Measurements from ENCODE around the gene KRT4. TPM values are rescaled to one million over a fixed set of nuclear protein-coding genes. Genes with fewer than 3 reads are reported as not detected.

KRT4 gene
- total RNA-seq, 3 donors from 2014 or later (not counting 1 experiment from before 2014, with no cell fraction given): not detected

DNA sequence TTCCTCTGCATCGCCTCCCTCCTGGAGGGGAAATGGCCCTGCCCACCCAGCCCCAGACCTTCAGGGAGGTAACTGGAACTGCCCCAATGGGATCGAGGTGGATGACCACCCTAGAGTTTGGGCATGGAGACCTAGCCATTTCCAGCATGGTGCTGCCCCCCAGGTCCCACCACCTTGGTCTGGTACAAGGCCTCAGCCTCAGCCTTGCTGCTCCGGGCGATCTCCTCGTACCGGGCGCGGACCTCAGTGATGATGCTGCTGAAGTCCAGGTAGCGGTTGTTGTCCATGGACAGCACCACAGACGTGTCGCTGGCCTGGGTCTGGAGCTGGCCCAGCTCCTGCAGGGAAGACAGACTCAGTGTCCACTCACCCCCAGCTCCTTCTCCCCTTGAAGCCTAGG lies 30.5 kb upstream of the KRT4 start:
- Mint-ChIP-seq H3K4me3 (no peak overlapping the region), H3K36me3 (no peaks in the 10 kb centered on the region), H3K27me3 (ENCODE audit: low read depth in 2 of 2) (peaks cover 0 to 10% of the 10 kb centered on the region in 2 donors), H3K27ac (no peak overlapping the region), H3K9me3 (no peaks in the 10 kb centered on the region), H3K4me1 (peaks cover 5 to 10% of the 10 kb centered on the region in 2 donors)
- no peak for ATAC-seq
- H3K9me3 ChIP-seq (ENCODE audit: control insufficient read depth, insufficient read depth, low read length): no peaks in the 10 kb centered on the region
- WGBS (ENCODE audit: insufficient coverage): 92% methylated on average over 11 of the region's 11 CpGs
- no peaks in the 10 kb centered on the region for H3K36me3 ChIP-seq (ENCODE audit: control insufficient read depth, insufficient read depth, low read length)
- no peak overlapping the region for H3K27ac ChIP-seq (ENCODE audit: low read length)
- H3K27me3 ChIP-seq (ENCODE audit: control insufficient read depth, insufficient read depth, low read length): no peaks in the 10 kb centered on the region
- intact Hi-C loops (cut with micrococcal nuclease): no loop called here
- TF ChIP-seq, protein P1, sequence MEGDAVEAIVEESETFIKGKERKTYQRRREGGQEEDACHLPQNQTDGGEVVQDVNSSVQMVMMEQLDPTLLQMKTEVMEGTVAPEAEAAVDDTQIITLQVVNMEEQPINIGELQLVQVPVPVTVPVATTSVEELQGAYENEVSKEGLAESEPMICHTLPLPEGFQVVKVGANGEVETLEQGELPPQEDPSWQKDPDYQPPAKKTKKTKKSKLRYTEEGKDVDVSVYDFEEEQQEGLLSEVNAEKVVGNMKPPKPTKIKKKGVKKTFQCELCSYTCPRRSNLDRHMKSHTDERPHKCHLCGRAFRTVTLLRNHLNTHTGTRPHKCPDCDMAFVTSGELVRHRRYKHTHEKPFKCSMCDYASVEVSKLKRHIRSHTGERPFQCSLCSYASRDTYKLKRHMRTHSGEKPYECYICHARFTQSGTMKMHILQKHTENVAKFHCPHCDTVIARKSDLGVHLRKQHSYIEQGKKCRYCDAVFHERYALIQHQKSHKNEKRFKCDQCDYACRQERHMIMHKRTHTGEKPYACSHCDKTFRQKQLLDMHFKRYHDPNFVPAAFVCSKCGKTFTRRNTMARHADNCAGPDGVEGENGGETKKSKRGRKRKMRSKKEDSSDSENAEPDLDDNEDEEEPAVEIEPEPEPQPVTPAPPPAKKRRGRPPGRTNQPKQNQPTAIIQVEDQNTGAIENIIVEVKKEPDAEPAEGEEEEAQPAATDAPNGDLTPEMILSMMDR (IDR thresholded peaks at IDR 0.05): no peak
- H3K4me3 ChIP-seq (ENCODE audit: low read length): no peak overlapping the region
- H3K4me1 ChIP-seq (ENCODE audit: control insufficient read depth, insufficient read depth, low read length): peaks cover 4% of the 10 kb centered on the region
- DNase-seq: no peak

GRCh38 chr12:52839436-52840105 lies 25.7 kb upstream of the KRT4 start:
- Mint-ChIP-seq H3K4me1 (peaks cover 35 to 57% of the 10 kb centered on the region in 2 donors), H3K4me3 (no peak overlapping the region), H3K27ac (no peak overlapping the region), H3K27me3 (ENCODE audit: low read depth in 2 of 2) (peaks cover 0 to 12% of the 10 kb centered on the region in 2 donors), H3K36me3 (no peaks in the 10 kb centered on the region), H3K9me3 (no peaks in the 10 kb centered on the region)
- no peak for DNase-seq
- Histone ChIP-seq H3K36me3 (ENCODE audit: control insufficient read depth, insufficient read depth, low read length) (no peaks in the 10 kb centered on the region), H3K4me3 (ENCODE audit: low read length) (no peak overlapping the region), H3K9me3 (ENCODE audit: control insufficient read depth, insufficient read depth, low read length) (no peaks in the 10 kb centered on the region), H3K27me3 (ENCODE audit: control insufficient read depth, insufficient read depth, low read length) (no peaks in the 10 kb centered on the region), H3K4me1 (ENCODE audit: control insufficient read depth, insufficient read depth, low read length) (peaks cover 35% of the 10 kb centered on the region), H3K27ac (ENCODE audit: low read length) (no peak overlapping the region)
- TF ChIP-seq, protein P1 (IDR thresholded peaks at IDR 0.05): no peak
- ATAC-seq: no peak
- intact Hi-C loops (cut with micrococcal nuclease): no loop called here
- WGBS (ENCODE audit: insufficient coverage): 87% methylated on average over 18 of the region's 18 CpGs

DNA sequence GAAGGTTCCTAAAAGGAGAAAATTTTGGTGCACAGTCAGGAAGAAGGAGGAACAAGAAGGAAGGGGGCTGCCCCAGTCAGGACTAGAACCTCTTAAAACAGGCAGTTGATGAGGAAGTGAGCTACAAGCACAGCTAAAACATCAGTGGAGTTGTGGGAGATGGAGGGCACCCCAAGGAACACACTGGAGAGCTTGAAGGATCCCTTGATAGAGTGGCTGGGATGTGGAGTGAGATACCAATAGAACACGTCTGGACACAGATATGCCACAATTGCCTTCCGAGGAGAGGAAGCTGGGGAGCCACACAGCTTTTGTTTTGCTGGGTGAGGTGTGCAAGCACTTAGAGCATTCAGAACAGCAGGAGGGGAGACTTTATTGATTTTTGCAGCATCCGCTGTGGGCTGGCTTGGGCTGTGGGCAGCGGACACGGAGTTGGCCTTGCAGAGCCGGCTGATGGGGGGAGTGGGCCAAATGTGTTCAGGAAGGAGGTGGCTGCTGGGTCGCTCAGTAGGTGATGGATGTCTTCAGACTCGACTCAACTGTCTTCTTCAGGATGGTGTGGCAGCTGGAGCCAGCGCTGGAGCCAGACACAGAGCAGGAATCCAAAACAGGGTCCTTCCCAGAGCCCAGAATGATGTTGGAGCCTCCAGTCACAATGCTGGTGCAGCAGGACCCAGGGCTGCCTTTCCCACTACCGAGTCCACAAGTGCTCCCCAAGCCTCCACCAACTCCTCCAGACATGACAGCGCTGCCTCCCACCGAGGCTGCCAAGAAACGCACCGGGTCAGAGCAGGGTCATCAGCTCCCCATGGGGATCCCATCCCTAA lies 24.9 kb upstream of the KRT4 start:
- no peak overlapping the region for H3K4me3 ChIP-seq (ENCODE audit: low read length)
- no peak overlapping the region for H3K4me3 Mint-ChIP-seq
- H3K36me3 ChIP-seq (ENCODE audit: control insufficient read depth, insufficient read depth, low read length): no peaks in the 10 kb centered on the region
- intact Hi-C loops (cut with micrococcal nuclease): no loop called here
- peaks cover 35 to 58% of the 10 kb centered on the region in 2 donors for H3K4me1 Mint-ChIP-seq
- no peaks in the 10 kb centered on the region for H3K36me3 Mint-ChIP-seq
- H3K9me3 Mint-ChIP-seq: no peaks in the 10 kb centered on the region
- peak overlapping the region in 1 of 2 donors; percentile 95 for H3K27ac Mint-ChIP-seq
- no peaks in the 10 kb centered on the region for H3K27me3 ChIP-seq (ENCODE audit: control insufficient read depth, insufficient read depth, low read length)
- 67% methylated on average over 14 of the region's 14 CpGs for WGBS (ENCODE audit: insufficient coverage)
- no peak overlapping the region for H3K27ac ChIP-seq (ENCODE audit: low read length)
- peaks cover 35% of the 10 kb centered on the region for H3K4me1 ChIP-seq (ENCODE audit: control insufficient read depth, insufficient read depth, low read length)
- TF ChIP-seq, protein P1 (IDR thresholded peaks at IDR 0.05): no peak
- no peaks in the 10 kb centered on the region for H3K9me3 ChIP-seq (ENCODE audit: control insufficient read depth, insufficient read depth, low read length)
- ATAC-seq (no peak), DNase-seq (no peak)
- H3K27me3 Mint-ChIP-seq (ENCODE audit: low read depth in 2 of 2): peaks cover 0 to 12% of the 10 kb centered on the region in 2 donors

Measured in natural killer cell (primary cell).